Hepatocyte (in vitro differentiated cells): ENCODE data around the gene CTSD. TPM values are rescaled to one million over a fixed set of nuclear protein-coding genes. Genes with fewer than 3 reads are reported as not detected.

ENCODE experiments used
- DNase-seq: peaks from one replicate; pipeline ENCODE4 v3.0.0-alpha.2; 2016; ENCODE audit warnings: low spot score
- H2AFZ ChIP-seq: fragments of 200-600 bp; sonication (generic); 2 replicates; pipeline ENCODE4 v1.6.0; 2016; ENCODE audit warnings: antibody characterized with exemption, mild to moderate bottlenecking
- H3K27ac ChIP-seq: fragments of 200-600 bp; sonication (generic); 2 replicates; pipeline ENCODE4 v1.5.1; 2016; ENCODE audit warnings: mild to moderate bottlenecking
- H3K27me3 ChIP-seq: fragments of 200-600 bp; sonication (generic); 2 replicates; pipeline ENCODE4 v1.6.1; 2016
- H3K36me3 ChIP-seq: fragments of 200-600 bp; sonication (generic); replicated peaks from 2 replicates; pipeline ENCODE4 v1.5.1; 2016; ENCODE audit warnings: low read depth; ENCODE audit not compliant: insufficient read depth
- H3K4me1 ChIP-seq: fragments of 200-600 bp; sonication (generic); 2 replicates; pipeline ENCODE4 v1.5.1; 2016; ENCODE audit warnings: mild to moderate bottlenecking, moderate library complexity; ENCODE audit not compliant: insufficient read depth
- H3K4me2 ChIP-seq: fragments of 200-600 bp; sonication (generic); 2 replicates; pipeline ENCODE4 v1.6.0; 2016
- H3K4me3 ChIP-seq: fragments of 200-600 bp; sonication (generic); 2 replicates; pipeline ENCODE4 v1.5.1; 2016; ENCODE audit warnings: mild to moderate bottlenecking
- H3K79me2 ChIP-seq: fragments of 200-600 bp; sonication (generic); 2 replicates; pipeline ENCODE4 v1.6.0; 2017; ENCODE audit warnings: mild to moderate bottlenecking
- H3K9me2 ChIP-seq: fragments of 200-600 bp; sonication (generic); replicated peaks from 2 replicates; pipeline ENCODE4 v1.6.0; 2017; ENCODE audit warnings: mild to moderate bottlenecking; ENCODE audit not compliant: insufficient read depth
- H3K9me3 ChIP-seq: fragments of 200-600 bp; sonication (generic); 2 replicates; pipeline ENCODE4 v1.5.1; 2016; ENCODE audit warnings: low read depth, mild to moderate bottlenecking
- H4K20me1 ChIP-seq: fragments of 200-600 bp; sonication (generic); 2 replicates; pipeline ENCODE4 v1.6.0; 2016; ENCODE audit warnings: mild to moderate bottlenecking; ENCODE audit not compliant: insufficient read depth, poor library complexity, severe bottlenecking
- CTCF ChIP-seq: fragments of 200-600 bp; sonication (generic); IDR thresholded peaks from 2 replicates; pipeline ENCODE4 v1.5.1; 2016; ENCODE audit warnings: antibody characterized with exemption, mild to moderate bottlenecking; ENCODE audit not compliant: poor library complexity
- EZH2 ChIP-seq: fragments of 200-600 bp; sonication (generic); IDR thresholded peaks from 2 replicates; pipeline ENCODE4 v1.6.1; 2016; ENCODE audit warnings: antibody characterized with exemption, mild to moderate bottlenecking, borderline replicate concordance
- EZH2phosphoT487 ChIP-seq: fragments of 200-600 bp; sonication (generic); IDR thresholded peaks from one replicate; pipeline ENCODE4 v1.6.1; 2018; ENCODE audit warnings: antibody characterized with exemption, mild to moderate bottlenecking, low read depth, moderate library complexity; ENCODE audit not compliant: unreplicated experiment, severe bottlenecking
- WGBS: methylation state at CpG from one replicate; pipeline ENCODE4 v1.1.6; 2016; ENCODE audit warnings: low lambda C conversion rate; ENCODE audit errors: missing lambda C conversion rate; 5-methylcytosine and 5-hydroxymethylcytosine counted together
- polyA plus RNA-seq: library from polyadenylated mRNA; unstranded; fragments of >200 nt; fragmentation: Nextera tagmentation; extraction: Ambion mirVana; gene quantifications from 2 replicates; pipeline ENCODE4 v1.2.1, GENCODE V29; 2016
- total RNA-seq: library from RNA; depleted of rRNA; stranded (reverse); fragments of >200 nt; gene quantifications from 2 replicates; pipeline ENCODE4 v1.2.3, GENCODE V29; 2014

CTSD gene
- total and polyA plus RNA-seq, 2 experiments from 2014 or later, result 562 to 1,283 TPM

- no peaks in the 10 kb centered on the region for H3K9me3 ChIP-seq
- no peaks in the 10 kb centered on the region for H3K9me2 ChIP-seq
- no peak overlapping the region for H3K4me2 ChIP-seq
- no peaks in the 10 kb centered on the region for H3K79me2 ChIP-seq
- H3K27me3 ChIP-seq, result peaks cover 9% of the 10 kb centered on the region
- no peaks in the 10 kb centered on the region for H3K36me3 ChIP-seq
- H3K4me1 ChIP-seq, result peaks cover 17% of the 10 kb centered on the region
- over 99% methylated on average over 10 of the region's 10 CpGs for WGBS
- H3K4me3 ChIP-seq, result no peak overlapping the region
- no peak for DNase-seq
- no peak overlapping the region for H3K27ac ChIP-seq
- no peak for TF ChIP-seq EZH2phosphoT487
- no peak for TF ChIP-seq EZH2
- TF ChIP-seq CTCF, result no peak
- no peaks in the 10 kb centered on the region for H4K20me1 ChIP-seq
- no peak overlapping the region for H2AFZ ChIP-seq
Observed at GRCh38 chr11:1752907-1753228, 10.9 kb downstream of the CTSD start.

- peaks cover 9% of the 10 kb centered on the region for H3K27me3 ChIP-seq
- 96% methylated on average over 24 of the region's 24 CpGs for WGBS
- H3K4me2 ChIP-seq, result no peak overlapping the region
- no peak overlapping the region for H2AFZ ChIP-seq
- H3K27ac ChIP-seq, result no peak overlapping the region
- H3K9me2 ChIP-seq, result no peaks in the 10 kb centered on the region
- H3K9me3 ChIP-seq, result no peaks in the 10 kb centered on the region
- DNase-seq, result no peak
- H3K79me2 ChIP-seq, result no peaks in the 10 kb centered on the region
- H3K4me1 ChIP-seq, result peaks cover 17% of the 10 kb centered on the region
- H4K20me1 ChIP-seq, result no peaks in the 10 kb centered on the region
- no peaks in the 10 kb centered on the region for H3K36me3 ChIP-seq
- TF ChIP-seq EZH2 (no peak), CTCF (no peak), EZH2phosphoT487 (no peak)
- H3K4me3 ChIP-seq, result no peak overlapping the region
Observed at GRCh38 chr11:1751999-1752906, 11.5 kb downstream of the CTSD start.

GRCh38 chr11:1751531-1751921 lies 12.2 kb downstream of the CTSD start:
- WGBS, result 88% methylated on average over 5 of the region's 5 CpGs
- peaks cover 17% of the 10 kb centered on the region for H3K4me1 ChIP-seq
- no peak for DNase-seq
- peaks cover 9% of the 10 kb centered on the region for H3K27me3 ChIP-seq
- H2AFZ ChIP-seq, result no peak overlapping the region
- no peak overlapping the region for H3K4me3 ChIP-seq
- H3K79me2 ChIP-seq, result no peaks in the 10 kb centered on the region
- no peak overlapping the region for H3K4me2 ChIP-seq
- H3K27ac ChIP-seq, result no peak overlapping the region
- H4K20me1 ChIP-seq, result no peaks in the 10 kb centered on the region
- TF ChIP-seq EZH2phosphoT487 (no peak), CTCF (no peak), EZH2 (no peak)
- H3K36me3 ChIP-seq, result no peaks in the 10 kb centered on the region
- H3K9me3 ChIP-seq, result no peaks in the 10 kb centered on the region
- no peaks in the 10 kb centered on the region for H3K9me2 ChIP-seq
